Activated CD4-positive, alpha-beta T cell treated with anti-CD3 and anti-CD28 coated beads for 4 hours (primary cell): Measurements from ENCODE around the gene PLAC9.

Experiments used
- DNase-seq, 2 donors: peaks; one replicate each; pipeline ENCODE4 v3.0.0-alpha.2; 2020

PLAC9 gene

DNA sequence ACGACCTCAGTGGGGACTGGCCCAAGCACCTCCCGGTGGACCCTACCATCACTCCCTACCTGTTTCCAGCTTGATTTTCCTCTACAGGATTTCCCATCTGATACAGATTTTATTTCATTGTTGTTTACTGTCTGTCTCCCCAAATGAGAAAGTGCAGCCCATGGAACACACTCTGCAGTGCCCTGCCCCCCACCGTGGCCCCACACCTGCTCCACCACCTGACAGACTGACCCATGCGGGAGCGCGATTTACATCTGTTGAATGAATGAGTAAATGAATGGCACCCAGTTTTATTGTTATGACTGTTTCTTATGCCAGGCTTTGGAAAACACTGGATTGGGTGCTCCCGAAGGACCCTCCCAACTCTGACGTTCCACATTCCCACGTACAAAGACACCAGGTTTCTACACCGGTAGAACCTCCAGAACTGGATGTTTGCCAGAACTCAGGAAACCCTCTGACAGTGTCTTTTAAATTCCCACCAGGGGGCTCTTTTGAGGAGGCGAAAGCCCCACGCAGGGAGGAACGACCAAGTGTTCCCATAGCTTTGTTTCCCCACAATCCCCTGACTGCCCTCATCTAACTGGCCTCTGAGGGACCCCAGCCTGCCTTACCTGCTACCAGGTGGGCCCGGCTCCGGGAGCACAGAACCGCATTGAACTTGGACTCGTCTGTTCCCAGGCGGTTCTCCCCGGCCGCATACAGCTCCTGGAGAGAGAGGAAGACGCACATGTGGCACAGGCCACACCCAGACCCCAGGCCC is 29.0 kb downstream of the PLAC9 start:
- DNase-seq: peak in 1 of 2 donors; percentile 8

- DNase-seq: no peak
Measured at GRCh38 chr10:80163741-80164341, 31.3 kb downstream of the PLAC9 start.

GRCh38 chr10:80164596-80164995 is 32.1 kb downstream of the PLAC9 start:
- no peak for DNase-seq

DNA sequence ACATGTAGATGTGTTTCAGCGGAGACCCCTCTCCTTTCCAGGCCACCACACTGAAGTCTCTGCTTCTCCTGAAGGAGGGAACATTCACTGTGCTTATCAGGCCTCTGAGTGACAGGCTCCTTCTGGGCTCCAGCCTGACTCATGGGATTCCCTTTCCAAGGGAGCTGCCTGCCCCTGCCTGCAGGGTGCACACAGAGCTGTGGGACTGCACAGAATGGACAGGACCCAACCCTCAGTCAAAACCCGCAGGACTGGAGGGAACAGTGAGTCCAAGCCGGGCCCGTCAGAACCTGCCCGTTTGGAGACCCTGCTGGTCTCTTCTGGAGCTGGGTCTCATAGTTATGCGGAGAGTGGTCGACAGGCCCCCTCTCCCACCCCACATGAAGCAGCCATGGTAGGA is 32.6 kb downstream of the PLAC9 start:
- DNase-seq: no peak

- no peak for DNase-seq
Measured at GRCh38 chr10:80166581-80167470, 34.3 kb downstream of the PLAC9 start.

- no peak for DNase-seq
Measured at GRCh38 chr10:80167471-80168161, 35.1 kb downstream of the PLAC9 start.

GRCh38 chr10:80168162-80168511 is 35.6 kb downstream of the PLAC9 start:
- DNase-seq: no peak

DNA sequence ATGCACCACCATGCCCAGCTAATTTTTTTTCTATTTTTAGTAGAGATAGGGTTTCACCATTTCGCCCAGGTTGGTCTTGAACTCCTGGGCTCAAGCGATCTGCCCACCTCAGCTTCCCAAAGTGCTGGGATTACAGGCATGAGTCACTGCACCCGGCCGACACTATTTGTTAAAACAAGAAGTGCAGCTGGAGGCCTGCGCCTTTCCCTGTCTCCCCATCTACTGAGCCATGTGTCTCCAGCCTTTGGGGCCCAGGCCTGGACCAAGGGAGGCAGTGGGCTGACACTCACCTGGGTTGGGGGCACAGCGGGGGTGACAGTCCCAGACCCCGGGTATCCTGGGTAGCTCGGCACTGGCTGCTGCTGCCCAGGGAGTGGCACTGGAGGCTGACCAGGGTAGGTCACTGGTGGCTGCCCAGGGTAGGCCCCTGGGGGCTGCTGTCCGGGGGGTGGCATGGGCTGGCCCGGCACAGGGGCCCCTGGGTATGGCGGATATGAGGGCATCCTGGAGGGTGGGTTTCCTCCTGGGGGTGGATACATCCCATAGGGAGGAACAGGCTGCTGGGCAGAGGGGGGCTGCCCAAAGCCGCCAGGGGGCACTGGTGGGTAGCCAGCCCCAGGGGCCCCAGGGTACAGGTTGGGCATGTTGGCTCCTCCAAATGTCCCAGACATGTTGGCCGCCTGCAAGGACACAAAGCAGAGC is 36.3 kb downstream of the PLAC9 start:
- DNase-seq: peak; percentile 12 to 24

DNA sequence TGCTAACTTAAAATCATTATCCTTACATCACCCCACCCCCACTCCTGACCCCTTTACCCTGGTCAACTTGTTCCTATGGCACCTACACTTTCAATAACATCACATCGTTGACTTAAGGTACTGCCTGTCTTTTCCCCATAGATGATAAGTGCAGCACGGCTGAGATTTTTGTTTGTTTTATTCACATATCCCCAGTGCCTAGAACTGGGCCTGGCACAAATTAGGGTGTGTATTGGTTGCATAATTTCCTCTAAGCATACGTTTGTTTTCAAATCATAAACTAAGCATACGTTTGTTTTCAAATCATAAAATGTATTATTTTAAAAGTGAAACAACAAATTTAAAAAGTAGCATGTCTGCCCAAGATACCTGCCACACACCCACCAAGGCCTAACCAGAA is 37.5 kb downstream of the PLAC9 start:
- DNase-seq: no peak

DNA sequence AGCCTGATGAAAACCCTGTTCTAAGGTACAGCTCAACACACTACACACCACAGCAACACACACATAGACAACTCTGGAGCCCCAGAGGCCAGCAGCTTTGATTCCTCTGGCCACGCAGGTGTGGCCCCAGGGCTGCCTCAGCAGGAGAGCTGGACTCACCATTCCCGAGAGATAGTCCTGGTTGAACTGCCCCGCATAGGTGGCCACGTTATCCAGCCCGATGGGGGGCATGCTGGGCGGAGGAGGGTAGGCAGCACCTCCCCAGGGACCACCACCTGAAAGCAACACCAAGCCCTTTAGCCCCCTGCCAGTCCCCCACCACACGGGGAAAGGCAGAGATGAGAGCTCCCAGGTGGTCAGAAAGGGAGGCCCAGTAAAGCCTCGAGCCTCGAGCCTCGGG is 38.1 kb downstream of the PLAC9 start:
- DNase-seq: no peak

- no peak for DNase-seq
Measured at GRCh38 chr10:80171248-80171660, 38.7 kb downstream of the PLAC9 start.

DNA sequence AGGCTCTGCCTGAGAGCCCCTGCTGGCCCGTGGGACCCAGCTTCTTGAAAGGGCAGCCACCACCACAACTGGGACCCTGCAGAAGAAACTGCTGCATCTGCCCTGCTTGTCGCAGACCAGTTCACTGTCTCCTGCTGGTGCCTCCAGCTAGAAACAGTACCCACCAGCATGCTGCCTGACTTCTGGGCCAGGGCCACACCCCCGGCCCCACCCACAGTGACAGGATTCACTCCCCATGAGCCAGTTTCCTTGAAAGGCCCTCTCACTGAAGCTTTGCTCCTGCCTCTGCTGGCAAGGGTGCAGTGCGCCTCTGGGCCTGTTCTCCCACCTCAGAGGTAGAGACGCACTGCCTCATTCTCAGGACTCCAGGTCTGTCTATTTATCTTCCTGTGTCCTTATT is 40.4 kb downstream of the PLAC9 start:
- no peak for DNase-seq

DNA sequence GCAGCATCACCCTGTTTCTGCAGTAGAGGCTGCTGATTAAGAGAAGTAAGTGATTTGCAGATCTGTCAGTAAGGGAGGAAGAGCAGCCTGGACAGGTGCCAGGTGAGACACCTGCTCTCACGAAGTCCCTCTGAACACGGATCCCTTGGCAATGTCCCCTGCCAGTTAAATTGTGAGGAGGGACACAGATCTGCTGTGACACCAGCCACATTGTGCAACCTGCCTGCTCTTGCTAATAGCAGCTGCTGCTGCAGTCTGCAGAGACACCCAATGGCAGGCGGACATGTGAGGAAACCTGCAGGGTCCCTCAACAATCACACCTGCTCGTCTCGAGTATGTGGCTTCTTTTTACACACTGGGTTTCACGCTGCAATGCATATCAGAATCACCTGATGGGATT is 40.9 kb downstream of the PLAC9 start:
- no peak for DNase-seq

DNA sequence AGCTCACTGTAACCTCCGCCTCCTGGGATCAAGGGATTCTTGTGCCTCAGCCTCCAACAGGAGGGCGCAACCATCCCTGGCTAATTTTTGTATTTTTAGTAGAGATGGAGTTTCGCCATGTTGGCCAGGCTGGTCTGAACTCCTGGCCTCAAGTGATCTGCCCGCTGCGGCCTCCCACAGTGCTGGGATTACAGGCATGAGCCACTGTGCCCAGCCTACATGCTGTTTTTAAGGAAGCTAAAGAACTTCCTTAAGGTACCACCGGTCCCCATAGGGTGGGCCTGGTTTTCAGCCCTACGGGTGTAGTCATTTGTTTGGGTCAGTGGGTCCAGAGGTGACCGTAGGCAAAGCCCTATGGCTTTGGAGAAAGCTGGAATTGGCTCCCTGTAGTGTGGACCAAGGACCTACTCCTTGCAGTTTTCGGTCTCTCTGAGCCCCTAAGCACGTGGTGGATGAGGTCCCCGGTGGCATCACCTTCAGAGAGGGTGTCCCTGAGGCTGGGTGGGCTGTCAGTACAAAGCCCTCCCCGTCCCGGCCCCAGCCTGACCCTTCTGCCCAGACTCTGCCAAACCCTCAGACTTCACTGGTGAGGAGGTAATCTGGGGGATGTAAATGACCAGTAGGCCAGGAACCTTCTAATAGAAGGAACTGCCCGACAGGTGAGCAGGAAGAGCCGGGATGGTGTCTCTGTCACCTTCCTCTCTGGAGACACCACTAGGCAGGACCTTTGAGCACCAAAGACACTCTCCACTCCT is 42.3 kb downstream of the PLAC9 start:
- no peak for DNase-seq

DNA sequence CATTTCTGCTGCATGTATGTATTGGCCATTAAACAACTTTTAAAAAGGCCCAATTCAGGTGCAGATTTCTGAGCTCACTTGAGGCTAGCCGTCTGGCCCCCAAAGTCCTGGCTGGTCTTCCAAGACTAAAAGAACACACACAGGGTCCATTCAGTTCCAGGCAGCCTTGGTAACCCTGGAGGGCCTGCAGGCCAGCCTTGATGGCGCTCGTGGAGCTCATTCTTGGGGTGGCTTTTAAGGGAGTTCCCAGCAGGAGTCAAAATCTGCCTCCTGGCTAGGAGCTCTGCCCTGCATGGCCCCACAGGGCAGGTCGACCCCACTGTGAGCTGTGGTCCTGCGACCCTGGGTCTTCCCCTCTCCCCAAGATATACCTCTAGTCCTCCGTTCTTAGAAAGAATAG is 44.0 kb downstream of the PLAC9 start:
- DNase-seq: no peak

DNA sequence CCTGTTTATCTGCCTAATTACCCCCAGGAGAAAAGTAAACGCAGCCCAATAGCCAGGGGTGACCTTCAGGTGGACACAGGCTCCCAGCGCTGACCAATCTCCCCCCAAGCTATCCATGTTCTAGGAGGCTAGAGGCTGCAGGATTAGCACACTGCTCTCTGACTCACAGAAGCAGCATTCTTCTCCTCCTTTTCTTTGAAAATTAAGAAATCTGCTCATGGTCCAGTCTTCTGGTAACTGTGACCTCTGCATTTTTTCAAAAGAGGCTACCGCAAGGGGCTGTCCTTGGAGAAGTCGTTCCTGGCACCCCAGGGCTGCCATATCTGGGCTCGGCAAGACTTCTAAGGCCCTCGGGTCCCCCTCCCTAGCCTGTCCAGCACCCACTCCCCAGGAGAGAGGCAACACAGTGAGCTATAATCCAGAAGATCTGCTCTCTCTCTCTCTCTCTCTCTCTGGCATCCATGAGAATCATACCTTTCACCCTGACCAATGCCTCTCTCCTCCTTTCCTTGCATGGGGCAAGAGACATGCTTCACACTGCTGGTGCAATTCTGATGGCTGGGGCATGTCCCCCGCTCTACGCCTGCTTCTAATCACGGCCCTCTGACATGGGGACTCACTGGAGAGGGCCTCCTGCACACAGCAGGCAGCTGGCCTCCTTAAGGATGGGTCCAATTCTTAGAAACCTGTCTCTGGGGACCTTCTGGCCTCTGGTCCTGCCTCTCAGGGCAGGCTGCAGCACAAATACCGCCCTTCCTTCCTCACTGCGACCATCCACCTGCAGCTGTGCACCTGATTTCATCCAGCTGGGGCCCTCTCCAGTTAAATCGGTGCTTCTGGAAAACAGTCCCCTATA is 45.5 kb downstream of the PLAC9 start:
- no peak for DNase-seq

GRCh38 chr10:80182986-80183385 is 50.5 kb downstream of the PLAC9 start:
- no peak for DNase-seq

- no peak for DNase-seq
Measured at GRCh38 chr10:80183436-80183835, 50.9 kb downstream of the PLAC9 start.

GRCh38 chr10:80184291-80184690 is 51.8 kb downstream of the PLAC9 start:
- no peak for DNase-seq

GRCh38 chr10:80185578-80186299 is 53.2 kb downstream of the PLAC9 start:
- no peak for DNase-seq
